CD4-positive, alpha-beta T cell (primary cell): ENCODE results near the gene COX7A2L. TPM values are rescaled to one million over a fixed set of nuclear protein-coding genes. Genes with fewer than 3 reads are reported as not detected.
A peak's percentile ranks its signal among the peaks of the same experiment; 100 is the strongest.

Experiments
- ATAC-seq: fragments of 200-7000 bp; cut with Tn5 transposase; one replicate; pipeline ENCODE4 v1.10.0; 2022; ENCODE audit warnings: mild to moderate bottlenecking; ENCODE audit not compliant: poor library complexity
- CTCF ChIA-PET: fragments of 350-600 bp; sonication (Branson Sonifier 250); formaldehyde crosslinking; loops from one replicate; lab custom pipeline; 2021; ENCODE audit warnings: antibody characterized with exemption, inconsistent platforms; lab: Charles Lee
- POLR2A ChIA-PET: fragments of 350-600 bp; sonication (Branson Sonifier 250); formaldehyde crosslinking; loops from one replicate; lab custom pipeline; 2021; ENCODE audit warnings: antibody characterized with exemption, inconsistent platforms; lab: Charles Lee
- DNase-seq, 14 experiments: peaks; one replicate each; pipeline ENCODE4 v3.0.0-alpha.2; 2013 to 2020; ENCODE audit warnings: mixed read lengths in 2 of 14
- H3K27ac ChIP-seq, 2 donors: one replicate each; pipeline versions ENCODE4 v1.5.1 to v1.7.0; 2013; ENCODE audit warnings: low read length in 2 of 2, low read depth in 1 of 2, mild to moderate bottlenecking in 1 of 2
- H3K27me3 ChIP-seq, 2 experiments: 1 replicate in 1 of 2; 2 replicates in 1 of 2; pipeline versions ENCODE4 v1.6.1 to v1.7.0; 2013; ENCODE audit warnings: low read length in 2 of 2, control low read depth in 1 of 2, mild to moderate bottlenecking in 1 of 2, moderate library complexity in 1 of 2; ENCODE audit not compliant: insufficient read depth in 2 of 2, control insufficient read depth in 1 of 2
- H3K36me3 ChIP-seq: one replicate; pipeline ENCODE4 v1.6.1; 2013; ENCODE audit warnings: low read length, control low read depth; ENCODE audit not compliant: insufficient read depth
- H3K4me1 ChIP-seq: one replicate; pipeline ENCODE4 v1.6.1; 2013; ENCODE audit warnings: low read length, control low read depth; ENCODE audit not compliant: insufficient read depth
- H3K4me3 ChIP-seq: one replicate; pipeline ENCODE4 v1.5.1; 2013; ENCODE audit warnings: mild to moderate bottlenecking, low read length, moderate library complexity
- H3K9me3 ChIP-seq, 2 experiments: 1 replicate in 1 of 2; 2 replicates in 1 of 2; pipeline versions ENCODE4 v1.6.1 to v1.7.0; 2013; ENCODE audit warnings: low read length in 2 of 2, mild to moderate bottlenecking in 2 of 2, control low read depth in 1 of 2, moderate library complexity in 1 of 2; ENCODE audit not compliant: control insufficient read depth in 1 of 2, insufficient read depth in 1 of 2
- H3K27ac Mint-ChIP-seq: one replicate; pipeline ENCODE4 v1.8.0; 2020; ENCODE audit warnings: mixed read lengths
- H3K27me3 Mint-ChIP-seq: one replicate; pipeline ENCODE4 v1.8.0; 2021; ENCODE audit warnings: mixed read lengths
- H3K36me3 Mint-ChIP-seq: one replicate; pipeline ENCODE4 v1.8.0; 2021; ENCODE audit warnings: low read depth, mixed read lengths
- H3K4me1 Mint-ChIP-seq: one replicate; pipeline ENCODE4 v1.8.0; 2021; ENCODE audit warnings: low read depth, mixed read lengths
- H3K4me3 Mint-ChIP-seq: one replicate; pipeline ENCODE4 v1.8.0; 2020; ENCODE audit warnings: mild to moderate bottlenecking, mixed read lengths
- H3K9me3 Mint-ChIP-seq: one replicate; pipeline ENCODE4 v1.8.0; 2020; ENCODE audit warnings: mixed read lengths
- CTCF ChIP-seq: fragments of 200-600 bp; IDR thresholded peaks from one replicate; pipeline ENCODE4 v1.8.0; 2022; ENCODE audit warnings: antibody characterized with exemption, mild to moderate bottlenecking
- intact Hi-C, 2 experiments: fragments of 100-400 bp; cut with DNase I in 1 of 2; cut with micrococcal nuclease in 1 of 2; formaldehyde crosslinking; loops; one replicate each; pipeline versions ENCODE4 v1.15.1 to v1.9.0; 2023 to 2025; cut with DNase I, micrococcal nuclease
- total RNA-seq, 174 experiments: library from RNA in 2 of 174; stranded (reverse) in 2 of 174; gene quantifications; one replicate each; pipeline ENCODE4 v1.2.3 and lab custom pipeline; 2021 to 2026

The COX7A2L gene
- total RNA-seq, 2 experiments from 2014 or later, result 51.3 to 57.3 TPM

DNA sequence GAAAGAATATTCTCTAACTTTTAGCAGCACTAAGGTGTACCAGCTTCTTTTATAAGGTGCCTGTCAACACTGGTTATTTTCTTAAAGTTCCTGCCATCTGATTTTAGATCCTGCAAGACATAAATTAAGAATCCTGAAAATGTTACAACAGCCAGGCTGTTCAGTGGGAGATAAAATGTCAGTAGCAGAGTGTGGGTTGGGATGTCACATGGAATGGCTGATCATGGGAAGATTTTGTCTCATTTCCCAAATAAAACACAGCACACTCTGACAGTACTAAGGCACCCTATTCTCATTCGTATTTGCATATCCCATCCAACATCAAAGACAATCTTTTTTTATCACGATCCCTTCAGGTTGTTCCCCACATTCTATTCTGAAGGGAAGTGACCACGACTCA is 2.4 kb upstream of the COX7A2L start:
- CTCF ChIA-PET, result no interaction called here
- Histone ChIP-seq H3K9me3 (no peaks in the 10 kb centered on the region), H3K4me1 (peaks cover 27% of the 10 kb centered on the region), H3K27ac (no peak overlapping the region), H3K36me3 (no peaks in the 10 kb centered on the region), H3K27me3 (no peaks in the 10 kb centered on the region), H3K4me3 (no peak overlapping the region)
- TF ChIP-seq CTCF, result no peak
- ATAC-seq (no peak), DNase-seq (no peak)
- no peaks in the 10 kb centered on the region for H3K9me3 Mint-ChIP-seq
- H3K4me1 Mint-ChIP-seq, result peaks cover 39% of the 10 kb centered on the region
- no peaks in the 10 kb centered on the region for H3K27me3 Mint-ChIP-seq
- no peak overlapping the region for H3K27ac Mint-ChIP-seq
- POLR2A ChIA-PET, result no interaction called here
- peaks cover 11% of the 10 kb centered on the region for H3K36me3 Mint-ChIP-seq
- H3K4me3 Mint-ChIP-seq, result no peak overlapping the region
- intact Hi-C loops, result loop anchor here (5.0 to 10.0 kb wide), 6 partner anchors 196 to 1991 kb away; partner anchors contain the start of gene EML4 (in 1 of the 2)

DNA sequence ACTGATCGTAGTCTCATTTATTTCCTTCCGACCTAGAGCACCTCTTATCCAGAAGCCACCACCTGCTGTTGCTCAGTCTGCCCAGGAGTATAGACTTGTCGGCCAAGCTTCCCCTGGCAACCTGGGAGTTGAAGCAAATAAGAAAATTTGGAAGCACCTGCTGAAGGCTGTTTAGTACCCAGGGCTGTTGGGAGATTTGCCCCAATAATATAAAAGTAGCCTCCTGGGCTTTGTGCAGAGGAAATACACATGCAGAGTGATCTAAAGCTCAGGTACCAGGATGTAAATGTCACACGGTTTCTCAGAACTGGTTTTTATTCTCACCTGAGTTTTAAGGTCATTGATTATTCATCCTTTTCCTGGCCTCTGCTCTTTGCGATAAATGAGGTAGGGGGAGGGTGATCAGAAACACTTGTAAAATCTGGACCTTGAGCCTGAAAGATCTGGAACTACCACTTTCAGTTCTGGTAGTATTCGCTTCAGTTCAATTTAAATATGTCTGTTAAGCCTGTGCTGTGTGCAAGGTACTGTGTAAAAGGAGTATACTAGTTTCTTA is 789 bp upstream of the COX7A2L start:
- Mint-ChIP-seq H3K27ac (peak overlapping the region; percentile 99), H3K27me3 (no peaks in the 10 kb centered on the region), H3K9me3 (no peaks in the 10 kb centered on the region), H3K4me3 (peak overlapping the region; percentile 88), H3K4me1 (peaks cover 42% of the 10 kb centered on the region), H3K36me3 (peaks cover 17% of the 10 kb centered on the region)
- CTCF ChIA-PET, result interaction anchor here (1.3 kb wide), 1 partner anchor 265 kb away, joined by 3 read pairs; no protein-coding TSS in a partner anchor
- no peak for DNase-seq
- no peak for TF ChIP-seq CTCF
- Histone ChIP-seq H3K36me3 (no peaks in the 10 kb centered on the region), H3K4me1 (peaks cover 34% of the 10 kb centered on the region), H3K4me3 (peak overlapping the region; percentile 88), H3K27me3 (no peaks in the 10 kb centered on the region), H3K9me3 (no peaks in the 10 kb centered on the region), H3K27ac (peak overlapping the region; percentile 53 to 91)
- ATAC-seq, result peak; percentile 1
- intact Hi-C loops, result loop anchor here (2.0 to 10.0 kb wide), 8 partner anchors 131 to 1993 kb away; partner anchors contain the start of genes EML4 (in 1 of the 2) and KCNG3 (in 1 of the 2)
- POLR2A ChIA-PET, result interaction anchor here (0.6 to 2.1 kb wide), 9 partner anchors 15 to 1806 kb away, joined by 3 to 8 read pairs (median 3); partner anchors contain the start of gene KCNG3

- intact Hi-C loops, result loop anchor here (2.0 to 10.0 kb wide), 8 partner anchors 132 to 1994 kb away; partner anchors contain the start of genes EML4 (in 1 of the 2) and KCNG3 (in 1 of the 2)
- ChIA-PET POLR2A (interaction anchor here (0.6 to 2.1 kb wide), 11 partner anchors 9 to 450 kb away, joined by 3 to 8 read pairs (median 3); no protein-coding TSS in a partner anchor), CTCF (no interaction called here)
- Mint-ChIP-seq H3K4me1 (peaks cover 48% of the 10 kb centered on the region), H3K4me3 (peak overlapping the region; percentile 88), H3K27ac (peak overlapping the region; percentile 99), H3K9me3 (no peaks in the 10 kb centered on the region), H3K36me3 (peaks cover 21% of the 10 kb centered on the region), H3K27me3 (no peaks in the 10 kb centered on the region)
- no peak for ATAC-seq
- Histone ChIP-seq H3K4me3 (peak overlapping the region; percentile 88), H3K36me3 (no peaks in the 10 kb centered on the region), H3K27ac (peak overlapping the region; percentile 91 to 96), H3K27me3 (no peaks in the 10 kb centered on the region), H3K9me3 (no peaks in the 10 kb centered on the region), H3K4me1 (peaks cover 34% of the 10 kb centered on the region)
- no peak for TF ChIP-seq CTCF
- DNase-seq, result peak in 2 of 14 experiments; percentile 10 to 36
These were observed 526 bp downstream of the COX7A2L start for GRCh38 chr2:42360493-42360889.
